T-helper 2 cell treated with Interferon-gamma antibody and Interleukin-4, amounts not matched to agents 5 μg/mL and 100 μg/mL, for 36 hours (primary cell): ENCODE results near the gene PCDHA6.
A peak's percentile ranks its signal among the peaks of the same experiment; 100 is the strongest.
"Not testable (repeated sequence)": the region's sequence is repeated elsewhere in the genome, so short reads cannot be mapped to it uniquely, and the experiment has no call there.

Experiments used
- DNase-seq: peaks from one replicate; pipeline ENCODE4 v3.0.0; 2021; ENCODE audit warnings: low spot score
- H3K27ac Mint-ChIP-seq: one replicate; pipeline ENCODE4 v1.8.0; 2021; ENCODE audit warnings: mild to moderate bottlenecking, mixed read lengths
- H3K27me3 Mint-ChIP-seq: one replicate; pipeline ENCODE4 v1.8.0; 2021; ENCODE audit warnings: low read depth, mixed read lengths
- H3K36me3 Mint-ChIP-seq: one replicate; pipeline ENCODE4 v1.8.0; 2021; ENCODE audit warnings: low read depth, mixed read lengths
- H3K4me1 Mint-ChIP-seq: one replicate; pipeline ENCODE4 v1.8.0; 2021; ENCODE audit warnings: low read depth, mixed read lengths
- H3K4me3 Mint-ChIP-seq: one replicate; pipeline ENCODE4 v1.8.0; 2022; ENCODE audit warnings: mild to moderate bottlenecking, moderate library complexity, mixed read lengths
- H3K9me3 Mint-ChIP-seq: one replicate; pipeline ENCODE4 v1.8.0; 2021; ENCODE audit warnings: mixed read lengths

The PCDHA6 gene

DNA sequence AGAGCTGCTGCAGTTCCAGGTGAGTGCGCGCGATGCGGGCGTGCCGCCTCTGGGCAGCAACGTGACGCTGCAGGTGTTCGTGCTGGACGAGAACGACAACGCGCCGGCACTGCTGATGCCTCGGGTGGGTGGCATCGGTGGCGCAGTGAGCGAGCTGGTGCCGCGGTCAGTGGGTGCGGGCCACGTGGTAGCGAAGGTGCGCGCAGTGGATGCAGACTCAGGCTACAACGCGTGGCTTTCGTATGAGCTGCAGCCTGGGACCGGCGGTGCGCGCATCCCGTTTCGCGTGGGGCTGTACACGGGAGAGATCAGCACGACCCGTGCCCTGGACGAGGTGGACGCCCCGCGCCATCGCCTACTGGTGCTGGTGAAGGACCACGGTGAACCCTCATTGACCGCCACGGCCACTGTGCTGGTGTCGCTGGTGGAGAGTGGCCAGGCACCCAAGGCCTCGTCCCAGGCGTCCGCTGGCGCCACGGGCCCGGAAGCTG is 24.9 kb upstream of the PCDHA6 start:
- Mint-ChIP-seq H3K9me3 (peaks cover 43% of the 10 kb centered on the region), H3K27ac (no peak overlapping the region)

DNA sequence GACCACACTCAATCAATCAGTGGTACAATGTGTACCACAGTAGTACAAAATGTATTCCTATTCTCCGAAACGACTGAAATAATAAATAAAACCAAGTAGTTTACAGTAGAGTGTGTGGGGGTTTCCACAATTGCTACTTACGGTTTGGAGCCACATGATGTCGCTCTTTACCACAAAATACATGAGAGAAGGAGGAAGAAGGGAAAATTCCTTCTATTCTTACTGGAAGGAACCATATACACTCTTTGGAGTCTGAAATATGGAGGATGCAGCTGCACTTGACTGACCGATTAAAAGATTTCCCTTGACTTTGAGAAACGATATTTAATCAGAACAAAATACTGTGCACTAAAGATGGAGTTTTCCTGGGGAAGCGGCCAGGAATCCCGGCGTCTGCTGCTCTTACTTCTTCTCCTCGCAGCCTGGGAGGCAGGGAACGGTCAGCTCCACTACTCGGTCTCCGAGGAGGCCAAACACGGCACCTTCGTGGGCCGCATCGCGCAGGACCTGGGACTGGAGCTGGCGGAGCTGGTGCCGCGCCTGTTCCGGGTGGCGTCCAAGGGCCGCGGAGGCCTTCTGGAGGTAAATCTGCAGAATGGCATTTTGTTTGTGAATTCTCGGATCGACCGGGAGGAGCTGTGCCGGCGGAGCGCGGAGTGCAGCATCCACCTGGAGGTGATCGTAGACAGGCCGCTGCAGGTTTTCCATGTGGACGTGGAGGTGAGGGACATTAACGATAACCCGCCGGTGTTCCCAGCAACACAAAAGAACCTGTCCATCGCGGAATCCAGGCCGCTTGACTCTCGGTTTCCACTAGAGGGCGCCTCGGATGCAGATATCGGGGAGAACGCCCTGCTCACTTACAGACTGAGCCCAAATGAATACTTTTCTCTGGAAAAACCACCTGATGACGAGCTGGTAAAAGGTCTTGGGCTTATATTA is 20.7 kb upstream of the PCDHA6 start, which contains the start of gene PCDHA4:
Gene PCDHA4, plus strand, starts transcription at position 235 of the 942 bp plus-strand sequence.
- no peaks in the 10 kb centered on the region for H3K27me3 Mint-ChIP-seq
- H3K27ac Mint-ChIP-seq: no peak within 1 kb of the TSS
- H3K36me3 Mint-ChIP-seq: no peaks in the 10 kb centered on the region
- H3K4me3 Mint-ChIP-seq: no peak within 1 kb of the TSS
- peaks cover 42% of the 10 kb centered on the region for H3K9me3 Mint-ChIP-seq
- no peak for DNase-seq
- H3K4me1 Mint-ChIP-seq: no peaks in the 10 kb centered on the region

More for the DNA sequence above, 24.9 kb upstream of the PCDHA6 start:
- no peak overlapping the region for H3K4me3 Mint-ChIP-seq
- no peaks in the 10 kb centered on the region for H3K27me3 Mint-ChIP-seq
- no peaks in the 10 kb centered on the region for H3K36me3 Mint-ChIP-seq
- H3K4me1 Mint-ChIP-seq: no peaks in the 10 kb centered on the region
- no peak for DNase-seq

DNA sequence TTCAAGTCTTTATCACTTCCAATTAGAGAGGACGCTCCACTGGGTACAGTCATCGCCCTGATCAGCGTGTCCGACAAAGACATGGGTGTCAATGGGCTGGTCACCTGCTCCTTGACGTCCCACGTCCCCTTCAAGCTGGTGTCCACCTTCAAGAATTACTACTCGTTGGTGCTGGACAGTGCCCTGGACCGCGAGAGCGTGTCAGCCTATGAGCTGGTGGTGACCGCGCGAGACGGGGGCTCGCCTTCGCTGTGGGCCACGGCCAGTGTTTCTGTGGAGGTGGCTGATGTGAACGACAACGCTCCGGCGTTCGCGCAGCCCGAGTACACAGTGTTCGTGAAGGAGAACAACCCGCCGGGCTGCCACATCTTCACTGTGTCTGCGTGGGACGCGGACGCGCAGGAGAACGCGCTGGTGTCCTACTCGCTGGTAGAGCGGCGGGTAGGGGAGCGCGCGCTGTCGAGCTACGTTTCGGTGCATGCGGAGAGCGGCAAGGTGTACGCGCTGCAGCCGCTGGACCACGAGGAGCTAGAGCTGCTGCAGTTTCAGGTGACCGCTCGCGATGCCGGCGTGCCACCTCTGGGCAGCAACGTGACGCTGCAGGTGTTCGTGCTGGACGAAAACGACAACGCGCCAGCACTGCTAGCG is 19.4 kb upstream of the PCDHA6 start:
- not testable (repeated sequence) for H3K4me3 Mint-ChIP-seq, H3K4me1 Mint-ChIP-seq, H3K36me3 Mint-ChIP-seq, H3K27ac Mint-ChIP-seq, DNase-seq, H3K27me3 Mint-ChIP-seq
- H3K9me3 Mint-ChIP-seq: peaks cover 53% of the 10 kb centered on the region

DNA sequence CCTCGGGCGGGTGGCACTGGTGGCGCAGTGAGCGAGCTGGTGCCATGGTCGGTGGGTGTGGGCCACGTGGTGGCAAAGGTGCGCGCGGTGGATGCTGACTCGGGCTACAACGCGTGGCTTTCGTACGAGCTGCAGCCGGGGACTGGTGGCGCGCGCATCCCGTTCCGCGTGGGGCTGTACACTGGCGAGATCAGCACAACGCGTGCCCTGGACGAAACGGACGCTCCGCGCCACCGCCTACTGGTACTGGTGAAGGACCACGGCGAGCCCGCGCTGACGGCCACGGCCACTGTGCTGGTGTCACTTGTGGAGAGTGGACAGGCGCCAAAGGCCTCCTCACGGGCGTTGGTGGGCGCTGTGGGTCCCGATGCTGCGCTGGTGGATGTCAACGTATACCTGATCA is 18.9 kb upstream of the PCDHA6 start:
- no peaks in the 10 kb centered on the region for H3K36me3 Mint-ChIP-seq
- H3K4me3 Mint-ChIP-seq: no peak overlapping the region
- no peaks in the 10 kb centered on the region for H3K4me1 Mint-ChIP-seq
- H3K9me3 Mint-ChIP-seq: peaks cover 48% of the 10 kb centered on the region
- H3K27me3 Mint-ChIP-seq: no peaks in the 10 kb centered on the region
- H3K27ac Mint-ChIP-seq: no peak overlapping the region
- DNase-seq: no peak

DNA sequence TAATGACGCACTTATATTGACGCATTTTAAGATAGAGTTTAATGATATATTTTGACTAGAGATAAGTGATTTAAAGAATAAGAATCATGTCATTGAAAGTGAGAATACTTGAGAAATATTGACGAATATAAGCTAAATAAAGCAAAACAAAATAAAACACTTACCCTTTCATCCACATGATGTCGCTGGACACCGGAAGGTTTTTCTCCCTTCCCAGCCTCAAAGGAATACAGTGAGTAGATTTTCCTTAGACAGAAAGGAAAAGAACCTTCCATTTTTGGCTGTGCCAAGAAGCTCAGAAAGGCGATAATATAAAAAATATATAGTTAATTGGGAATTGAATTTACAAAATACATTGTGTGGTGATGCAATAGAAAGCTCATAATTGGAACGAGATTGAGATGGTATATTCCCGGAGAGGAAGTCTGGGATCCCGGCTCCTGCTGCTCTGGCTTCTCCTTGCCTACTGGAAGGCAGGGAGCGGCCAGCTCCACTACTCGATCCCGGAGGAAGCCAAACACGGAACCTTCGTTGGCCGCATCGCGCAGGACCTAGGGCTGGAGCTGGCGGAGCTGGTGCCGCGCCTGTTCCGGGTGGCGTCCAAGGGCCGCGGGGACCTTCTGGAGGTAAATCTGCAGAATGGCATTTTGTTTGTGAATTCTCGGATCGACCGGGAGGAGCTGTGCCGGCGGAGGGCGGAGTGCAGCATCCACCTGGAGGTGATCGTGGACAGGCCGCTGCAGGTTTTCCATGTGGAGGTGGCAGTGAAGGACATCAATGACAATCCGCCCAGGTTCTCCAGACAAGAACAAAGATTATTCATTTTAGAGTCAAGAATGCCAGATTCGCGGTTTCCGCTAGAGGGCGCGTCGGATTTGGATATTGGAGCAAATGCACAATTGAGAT is 6.1 kb upstream of the PCDHA6 start, which contains the start of gene PCDHA5:
Gene PCDHA5, plus strand, starts transcription at position 239 of the 906 bp plus-strand sequence.
- no peaks in the 10 kb centered on the region for H3K27me3 Mint-ChIP-seq
- H3K4me3 Mint-ChIP-seq: no peak within 1 kb of the TSS
- no peak within 1 kb of the TSS for H3K27ac Mint-ChIP-seq
- no peaks in the 10 kb centered on the region for H3K4me1 Mint-ChIP-seq
- peaks cover 18% of the 10 kb centered on the region for H3K9me3 Mint-ChIP-seq
- H3K36me3 Mint-ChIP-seq: no peaks in the 10 kb centered on the region
- DNase-seq: no peak

DNA sequence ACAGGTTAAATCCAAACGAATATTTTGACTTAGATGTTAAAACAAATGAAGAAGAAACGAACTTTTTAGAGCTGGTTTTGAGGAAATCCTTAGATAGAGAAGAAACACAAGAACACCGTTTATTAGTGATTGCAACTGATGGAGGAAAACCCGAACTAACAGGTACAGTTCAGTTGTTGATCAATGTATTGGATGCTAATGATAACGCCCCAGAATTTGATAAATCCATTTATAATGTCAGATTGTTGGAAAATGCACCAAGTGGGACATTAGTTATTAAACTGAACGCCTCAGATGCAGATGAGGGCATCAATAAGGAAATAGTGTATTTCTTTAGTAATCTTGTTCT is 5.5 kb upstream of the PCDHA6 start:
- H3K9me3 Mint-ChIP-seq: peaks cover 25% of the 10 kb centered on the region
- no peaks in the 10 kb centered on the region for H3K36me3 Mint-ChIP-seq
- no peaks in the 10 kb centered on the region for H3K4me1 Mint-ChIP-seq
- no peak for DNase-seq
- H3K27me3 Mint-ChIP-seq: no peaks in the 10 kb centered on the region
- H3K4me3 Mint-ChIP-seq: no peak overlapping the region
- H3K27ac Mint-ChIP-seq: no peak overlapping the region

DNA sequence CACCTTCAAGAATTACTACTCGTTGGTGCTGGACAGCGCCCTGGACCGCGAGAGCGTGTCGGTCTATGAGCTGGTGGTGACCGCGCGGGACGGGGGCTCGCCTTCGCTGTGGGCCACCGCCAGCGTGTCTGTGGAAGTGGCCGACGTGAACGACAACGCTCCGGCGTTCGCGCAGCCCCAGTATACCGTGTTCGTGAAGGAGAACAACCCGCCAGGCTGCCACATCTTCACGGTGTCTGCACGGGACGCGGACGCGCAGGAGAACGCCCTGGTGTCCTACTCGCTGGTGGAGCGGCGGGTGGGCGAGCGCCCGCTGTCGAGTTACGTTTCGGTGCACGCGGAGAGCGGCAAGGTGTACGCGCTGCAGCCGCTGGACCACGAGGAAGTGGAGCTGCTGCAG is 4.8 kb upstream of the PCDHA6 start:
- not testable (repeated sequence) for H3K36me3 Mint-ChIP-seq, H3K4me1 Mint-ChIP-seq, H3K4me3 Mint-ChIP-seq, H3K27ac Mint-ChIP-seq, H3K27me3 Mint-ChIP-seq, DNase-seq
- H3K9me3 Mint-ChIP-seq: peaks cover 29% of the 10 kb centered on the region

DNA sequence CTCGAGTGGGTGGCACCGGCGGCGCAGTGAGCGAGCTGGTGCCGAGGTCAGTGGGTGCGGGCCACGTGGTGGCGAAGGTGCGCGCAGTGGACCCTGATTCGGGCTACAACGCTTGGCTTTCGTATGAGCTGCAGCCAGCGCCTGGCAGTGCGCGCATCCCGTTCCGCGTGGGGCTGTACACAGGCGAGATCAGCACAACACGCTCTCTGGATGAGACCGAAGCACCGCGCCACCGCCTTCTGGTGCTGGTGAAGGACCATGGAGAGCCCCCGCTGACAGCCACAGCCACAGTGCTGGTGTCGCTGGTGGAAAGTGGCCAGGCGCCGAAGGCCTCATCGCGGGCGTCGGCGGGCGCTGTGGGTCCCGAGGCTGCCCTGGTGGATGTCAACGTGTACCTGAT is 4.3 kb upstream of the PCDHA6 start:
- no peaks in the 10 kb centered on the region for H3K27me3 Mint-ChIP-seq
- H3K9me3 Mint-ChIP-seq: peaks cover 31% of the 10 kb centered on the region
- no peak overlapping the region for H3K4me3 Mint-ChIP-seq
- H3K36me3 Mint-ChIP-seq: no peaks in the 10 kb centered on the region
- no peaks in the 10 kb centered on the region for H3K4me1 Mint-ChIP-seq
- H3K27ac Mint-ChIP-seq: no peak overlapping the region
- DNase-seq: no peak

DNA sequence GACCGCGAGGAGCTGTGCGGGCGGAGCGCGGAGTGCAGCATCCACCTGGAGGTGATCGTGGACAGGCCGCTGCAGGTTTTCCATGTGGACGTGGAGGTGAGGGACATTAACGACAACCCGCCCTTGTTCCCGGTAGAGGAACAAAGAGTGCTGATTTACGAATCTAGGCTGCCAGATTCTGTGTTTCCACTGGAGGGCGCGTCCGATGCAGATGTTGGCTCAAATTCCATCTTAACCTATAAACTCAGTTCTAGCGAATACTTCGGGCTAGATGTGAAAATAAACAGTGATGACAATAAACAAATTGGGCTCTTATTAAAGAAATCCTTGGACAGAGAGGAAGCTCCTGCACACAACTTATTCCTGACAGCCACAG is 590 bp downstream of the PCDHA6 start:
- H3K4me3 Mint-ChIP-seq: peak overlapping the region; percentile 24
- H3K36me3 Mint-ChIP-seq: no peaks in the 10 kb centered on the region
- no peaks in the 10 kb centered on the region for H3K27me3 Mint-ChIP-seq
- H3K27ac Mint-ChIP-seq: no peak overlapping the region
- DNase-seq: no peak
- peaks cover 39% of the 10 kb centered on the region for H3K9me3 Mint-ChIP-seq
- H3K4me1 Mint-ChIP-seq: no peaks in the 10 kb centered on the region

DNA sequence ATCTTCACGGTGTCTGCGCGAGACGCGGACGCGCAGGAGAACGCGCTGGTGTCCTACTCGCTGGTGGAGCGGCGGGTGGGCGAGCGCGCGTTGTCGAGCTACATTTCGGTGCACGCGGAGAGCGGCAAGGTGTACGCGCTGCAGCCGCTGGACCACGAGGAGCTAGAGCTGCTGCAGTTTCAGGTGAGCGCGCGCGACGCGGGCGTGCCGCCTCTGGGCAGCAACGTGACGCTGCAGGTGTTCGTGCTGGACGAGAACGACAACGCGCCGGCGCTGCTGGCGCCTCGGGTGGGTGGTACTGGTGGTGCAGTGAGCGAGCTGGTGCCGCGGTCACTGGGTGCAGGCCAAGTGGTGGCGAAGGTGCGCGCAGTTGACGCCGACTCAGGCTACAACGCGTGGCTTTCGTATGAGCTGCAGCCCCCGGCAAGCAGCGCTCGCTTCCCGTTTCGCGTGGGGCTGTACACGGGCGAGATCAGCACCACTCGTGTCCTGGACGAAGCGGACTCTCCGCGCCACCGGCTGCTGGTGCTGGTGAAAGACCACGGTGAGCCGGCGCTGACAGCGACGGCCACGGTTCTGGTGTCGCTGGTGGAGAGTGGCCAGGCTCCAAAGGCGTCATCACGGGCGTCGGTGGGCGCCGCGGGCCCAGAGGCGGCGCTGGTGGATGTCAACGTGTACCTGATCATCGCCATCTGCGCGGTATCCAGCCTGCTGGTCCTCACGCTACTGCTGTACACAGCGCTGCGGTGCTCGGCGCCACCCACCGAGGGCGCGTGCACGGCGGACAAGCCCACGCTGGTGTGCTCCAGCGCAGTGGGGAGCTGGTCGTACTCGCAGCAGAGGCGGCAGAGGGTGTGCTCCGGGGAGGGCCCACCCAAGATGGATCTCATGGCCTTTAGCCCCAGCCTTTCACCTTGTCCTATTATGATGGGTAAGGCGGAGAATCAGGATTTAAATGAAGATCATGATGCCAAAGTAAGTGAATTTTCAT is 2.0 kb downstream of the PCDHA6 start:
- H3K4me1 Mint-ChIP-seq, H3K27me3 Mint-ChIP-seq, H3K27ac Mint-ChIP-seq, DNase-seq, H3K4me3 Mint-ChIP-seq, H3K36me3 Mint-ChIP-seq: not testable (repeated sequence)
- peaks cover 43% of the 10 kb centered on the region for H3K9me3 Mint-ChIP-seq

DNA sequence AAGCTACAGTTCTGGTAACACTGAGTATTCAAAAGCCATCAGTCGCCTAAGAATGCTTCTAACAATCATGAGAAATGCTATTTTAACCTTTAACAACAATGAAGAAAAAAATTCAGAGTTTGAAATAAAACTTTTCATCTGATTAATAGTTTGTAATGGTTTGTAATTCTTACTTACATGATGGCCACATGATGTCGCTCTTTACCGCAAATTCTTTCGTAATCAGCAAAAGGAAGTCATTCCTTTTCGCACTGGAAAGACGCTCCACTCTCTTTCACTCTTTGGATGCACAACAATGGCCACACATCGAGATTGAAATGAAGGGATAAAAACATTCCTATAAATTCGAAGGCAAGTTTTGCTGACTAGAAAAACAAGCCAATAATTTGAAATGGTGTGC is 6.2 kb downstream of the PCDHA6 start, which contains the start of gene PCDHA7:
Gene PCDHA7, plus strand, starts transcription at position 277 of the 400 bp plus-strand sequence. Its CDS starts 115 bp downstream, at position 392.
- Mint-ChIP-seq H3K4me1 (no peaks in the 10 kb centered on the region), H3K4me3 (no peak within 1 kb of the TSS), H3K27me3 (no peaks in the 10 kb centered on the region), H3K27ac (peak within 1 kb of the TSS; percentile 10), H3K9me3 (peaks cover 22% of the 10 kb centered on the region), H3K36me3 (no peaks in the 10 kb centered on the region)
- DNase-seq: no peak

DNA sequence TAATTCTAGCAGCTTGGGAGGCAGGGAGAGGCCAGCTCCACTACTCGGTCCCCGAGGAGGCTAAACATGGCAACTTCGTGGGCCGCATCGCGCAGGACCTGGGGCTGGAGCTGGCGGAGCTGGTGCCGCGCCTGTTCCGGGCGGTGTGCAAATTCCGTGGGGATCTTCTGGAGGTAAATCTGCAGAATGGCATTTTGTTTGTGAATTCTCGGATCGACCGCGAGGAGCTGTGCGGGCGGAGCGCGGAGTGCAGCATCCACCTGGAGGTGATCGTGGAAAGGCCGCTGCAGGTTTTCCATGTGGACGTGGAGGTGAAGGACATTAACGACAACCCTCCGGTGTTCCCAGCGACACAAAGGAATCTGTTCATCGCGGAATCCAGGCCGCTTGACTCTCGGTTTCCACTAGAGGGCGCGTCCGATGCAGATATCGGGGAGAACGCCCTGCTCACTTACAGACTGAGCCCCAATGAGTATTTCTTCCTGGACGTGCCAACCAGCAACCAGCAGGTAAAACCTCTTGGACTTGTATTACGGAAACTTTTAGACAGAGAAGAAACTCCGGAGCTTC is 6.8 kb downstream of the PCDHA6 start:
- not testable (repeated sequence) for H3K4me1 Mint-ChIP-seq, H3K36me3 Mint-ChIP-seq, H3K27ac Mint-ChIP-seq, DNase-seq, H3K27me3 Mint-ChIP-seq, H3K4me3 Mint-ChIP-seq
- H3K9me3 Mint-ChIP-seq: peaks cover 18% of the 10 kb centered on the region
